SH-SY5Y (cell line): ENCODE results near the gene PAPPA2.

Experiments used
- GATA2 ChIP-seq: IDR thresholded peaks from 2 replicates; pipeline ENCODE4 v1.6.1; 2011; ENCODE audit warnings: mild to moderate bottlenecking, low read depth, low read length
- GATA3 ChIP-seq: IDR thresholded peaks from 2 replicates; pipeline ENCODE4 v1.6.1; 2011; ENCODE audit warnings: low read depth, mild to moderate bottlenecking, low read length, moderate library complexity

DNA sequence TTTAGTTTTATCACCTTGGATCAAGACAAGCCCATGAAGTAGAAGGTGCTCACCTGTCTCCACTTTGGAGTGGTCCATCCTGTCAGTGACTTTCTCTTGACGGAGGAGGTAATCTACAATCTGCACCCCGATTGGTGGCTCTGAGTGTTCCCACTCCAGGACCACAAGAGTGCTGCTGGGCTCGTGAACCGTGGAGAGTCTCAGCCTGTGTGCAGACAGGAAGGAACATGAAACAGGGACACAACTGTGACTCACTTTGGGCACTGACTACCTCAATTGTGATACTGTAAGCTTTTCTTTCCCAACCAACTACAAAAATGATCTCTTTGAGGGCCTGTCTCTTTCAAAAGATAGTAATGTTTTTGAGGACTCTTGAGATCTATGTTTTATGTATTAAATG lies 421.3 kb downstream of the PAPPA2 start:
- no peak for TF ChIP-seq GATA3
- no peak for TF ChIP-seq GATA2
